GM03348 (cell line): Measurements from ENCODE around the gene CUL4A.
"Not testable (repeated sequence)": the region's sequence is repeated elsewhere in the genome, so short reads cannot be mapped to it uniquely, and the experiment has no call there.

Source experiments
- DNase-seq: peaks from one replicate; pipeline ENCODE4 v3.0.0; 2012; ENCODE audit warnings: low spot score

CUL4A gene

GRCh38 chr13:113292021-113292862 is 82.8 kb downstream of the CUL4A start:
- peak; percentile 67 for DNase-seq

- DNase-seq, result no peak
These were observed 84.3 kb downstream of the CUL4A start for GRCh38 chr13:113293686-113294085.

GRCh38 chr13:113295776-113296175 is 86.4 kb downstream of the CUL4A start:
- no peak for DNase-seq

- DNase-seq, result peak; percentile 99
These were observed 87.5 kb downstream of the CUL4A start, which contains the start of gene LAMP1 for GRCh38 chr13:113296823-113297369. Gene LAMP1 (plus strand): TSS chr13:113297239. CDS start chr13:113297435, 196 bp downstream.

GRCh38 chr13:113297370-113298042 is 88.1 kb downstream of the CUL4A start:
- DNase-seq, result peak; percentile 33

- no peak for DNase-seq
These were observed 88.9 kb downstream of the CUL4A start for GRCh38 chr13:113298043-113298945.

- no peak for DNase-seq
These were observed 90.5 kb downstream of the CUL4A start for GRCh38 chr13:113299951-113300350.

- no peak for DNase-seq
These were observed 93.6 kb downstream of the CUL4A start for GRCh38 chr13:113302986-113303385.

GRCh38 chr13:113304121-113304520 is 94.7 kb downstream of the CUL4A start:
- DNase-seq, result no peak

GRCh38 chr13:113305208-113305607 is 95.8 kb downstream of the CUL4A start:
- peak; percentile 51 for DNase-seq

- no peak for DNase-seq
These were observed 98.1 kb downstream of the CUL4A start for GRCh38 chr13:113307491-113307890.

- DNase-seq, result no peak
These were observed 100.1 kb downstream of the CUL4A start for GRCh38 chr13:113309473-113309872.

GRCh38 chr13:113314112-113314511 is 104.7 kb downstream of the CUL4A start:
- DNase-seq, result not testable (repeated sequence)

- not testable (repeated sequence) for DNase-seq
These were observed 105.6 kb downstream of the CUL4A start for GRCh38 chr13:113314895-113315470.

GRCh38 chr13:113315992-113316391 is 106.6 kb downstream of the CUL4A start:
- no peak for DNase-seq
